OCI-LY3 (cell line): ENCODE results near the gene IVD.

Source experiments
- EZH2phosphoT487 ChIP-seq: fragments of 200-600 bp; shearing (Covaris generic); IDR thresholded peaks from 2 replicates; pipeline ENCODE4 v1.6.1; 2018; ENCODE audit warnings: antibody characterized with exemption, mixed run types, low read depth
- TF ChIP-seq, protein P1 (sequence below): fragments of 200-600, 300-600 bp; sonication (generic); IDR thresholded peaks from 2 replicates; pipeline ENCODE4 v1.5.1; 2014; ENCODE audit warnings: antibody characterized with exemption, low read length, low read depth

DNA sequence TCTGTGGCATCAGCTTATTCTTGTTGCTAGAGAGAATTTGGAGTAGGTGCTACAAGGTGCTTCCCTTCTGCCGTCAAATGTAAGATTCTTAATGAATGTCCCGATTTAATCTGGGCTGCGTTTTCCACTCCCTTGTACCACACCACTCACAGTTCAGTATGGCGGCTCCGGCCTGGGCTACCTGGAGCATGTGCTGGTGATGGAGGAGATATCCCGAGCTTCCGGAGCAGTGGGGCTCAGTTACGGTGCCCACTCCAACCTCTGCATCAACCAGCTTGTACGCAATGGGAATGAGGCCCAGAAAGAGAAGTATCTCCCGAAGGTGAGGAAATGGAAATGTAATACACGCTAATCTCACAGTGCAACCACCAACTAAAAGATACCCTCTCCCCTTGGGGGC lies 4.9 kb downstream of the IVD start:
- TF ChIP-seq, protein P1, sequence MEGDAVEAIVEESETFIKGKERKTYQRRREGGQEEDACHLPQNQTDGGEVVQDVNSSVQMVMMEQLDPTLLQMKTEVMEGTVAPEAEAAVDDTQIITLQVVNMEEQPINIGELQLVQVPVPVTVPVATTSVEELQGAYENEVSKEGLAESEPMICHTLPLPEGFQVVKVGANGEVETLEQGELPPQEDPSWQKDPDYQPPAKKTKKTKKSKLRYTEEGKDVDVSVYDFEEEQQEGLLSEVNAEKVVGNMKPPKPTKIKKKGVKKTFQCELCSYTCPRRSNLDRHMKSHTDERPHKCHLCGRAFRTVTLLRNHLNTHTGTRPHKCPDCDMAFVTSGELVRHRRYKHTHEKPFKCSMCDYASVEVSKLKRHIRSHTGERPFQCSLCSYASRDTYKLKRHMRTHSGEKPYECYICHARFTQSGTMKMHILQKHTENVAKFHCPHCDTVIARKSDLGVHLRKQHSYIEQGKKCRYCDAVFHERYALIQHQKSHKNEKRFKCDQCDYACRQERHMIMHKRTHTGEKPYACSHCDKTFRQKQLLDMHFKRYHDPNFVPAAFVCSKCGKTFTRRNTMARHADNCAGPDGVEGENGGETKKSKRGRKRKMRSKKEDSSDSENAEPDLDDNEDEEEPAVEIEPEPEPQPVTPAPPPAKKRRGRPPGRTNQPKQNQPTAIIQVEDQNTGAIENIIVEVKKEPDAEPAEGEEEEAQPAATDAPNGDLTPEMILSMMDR: no peak
- TF ChIP-seq EZH2phosphoT487: no peak
